Measurements from ENCODE around the gene MYO1D.
"Not testable (repeated sequence)": the region's sequence is repeated elsewhere in the genome, so short reads cannot be mapped to it uniquely, and the experiment has no call there.

MYO1D gene

GRCh38 chr17:32722733-32723132 is 154.2 kb downstream of the MYO1D start:
- Histone ChIP-seq H3K36me3 (peaks cover 50 to 69% (median 55%) of the 10 kb centered on the region in 3 donors), H3K27me3 (no peaks in the 10 kb centered on the region), H3K27ac (no peak overlapping the region), H3K4me3 (no peak overlapping the region), H3K4me1 (no peaks in the 10 kb centered on the region), H3K9me3 (no peaks in the 10 kb centered on the region)
- intact Hi-C loops (cut with DNase I; ENCODE audit: low total_unique reads): no loop called here
- TF ChIP-seq, protein P1, sequence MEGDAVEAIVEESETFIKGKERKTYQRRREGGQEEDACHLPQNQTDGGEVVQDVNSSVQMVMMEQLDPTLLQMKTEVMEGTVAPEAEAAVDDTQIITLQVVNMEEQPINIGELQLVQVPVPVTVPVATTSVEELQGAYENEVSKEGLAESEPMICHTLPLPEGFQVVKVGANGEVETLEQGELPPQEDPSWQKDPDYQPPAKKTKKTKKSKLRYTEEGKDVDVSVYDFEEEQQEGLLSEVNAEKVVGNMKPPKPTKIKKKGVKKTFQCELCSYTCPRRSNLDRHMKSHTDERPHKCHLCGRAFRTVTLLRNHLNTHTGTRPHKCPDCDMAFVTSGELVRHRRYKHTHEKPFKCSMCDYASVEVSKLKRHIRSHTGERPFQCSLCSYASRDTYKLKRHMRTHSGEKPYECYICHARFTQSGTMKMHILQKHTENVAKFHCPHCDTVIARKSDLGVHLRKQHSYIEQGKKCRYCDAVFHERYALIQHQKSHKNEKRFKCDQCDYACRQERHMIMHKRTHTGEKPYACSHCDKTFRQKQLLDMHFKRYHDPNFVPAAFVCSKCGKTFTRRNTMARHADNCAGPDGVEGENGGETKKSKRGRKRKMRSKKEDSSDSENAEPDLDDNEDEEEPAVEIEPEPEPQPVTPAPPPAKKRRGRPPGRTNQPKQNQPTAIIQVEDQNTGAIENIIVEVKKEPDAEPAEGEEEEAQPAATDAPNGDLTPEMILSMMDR (IDR thresholded peaks at IDR 0.05): no peak
- DNase-seq: no peak

- Histone ChIP-seq H3K4me1 (no peaks in the 10 kb centered on the region), H3K27me3 (no peaks in the 10 kb centered on the region), H3K27ac (no peak overlapping the region), H3K36me3 (peaks cover 50 to 68% (median 53%) of the 10 kb centered on the region in 3 donors), H3K9me3 (no peaks in the 10 kb centered on the region), H3K4me3 (no peak overlapping the region)
- DNase-seq: no peak
- intact Hi-C loops (cut with DNase I; ENCODE audit: low total_unique reads): no loop called here
- TF ChIP-seq, protein P1 (IDR thresholded peaks at IDR 0.05): no peak
Measured at GRCh38 chr17:32720671-32721070, 156.3 kb downstream of the MYO1D start.

DNA sequence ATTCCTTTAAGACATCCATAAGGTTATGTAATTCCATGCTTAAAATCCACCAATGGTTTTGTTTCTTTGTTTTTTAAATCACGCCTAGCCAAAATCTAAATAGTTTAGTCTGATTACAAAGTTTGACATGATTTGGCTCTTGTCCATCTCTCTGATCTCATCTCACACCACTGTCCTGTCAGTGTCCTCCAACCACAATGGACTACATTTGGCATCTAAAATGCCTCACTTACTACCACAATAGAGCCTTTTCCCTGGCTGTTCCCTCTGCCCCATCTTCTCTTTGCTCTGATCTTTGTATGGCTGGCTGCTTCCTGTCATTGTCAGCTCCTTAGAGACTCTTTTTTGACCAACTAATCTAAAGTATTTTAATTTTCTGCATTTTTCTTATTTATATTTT is 157.2 kb downstream of the MYO1D start:
- H3K27ac ChIP-seq: no peak overlapping the region

GRCh38 chr17:32714922-32715321 is 162.0 kb downstream of the MYO1D start:
- H3K4me1 ChIP-seq; DNase-seq; H3K4me3 ChIP-seq; H3K9me3 ChIP-seq; H3K27me3 ChIP-seq; intact Hi-C loops (cut with DNase I; ENCODE audit: low total_unique reads); H3K27ac ChIP-seq: not testable (repeated sequence)
- peaks cover 45 to 54% (median 48%) of the 10 kb centered on the region in 3 donors for H3K36me3 ChIP-seq

More for the DNA sequence above, 157.2 kb downstream of the MYO1D start:
- TF ChIP-seq, protein P1 (IDR thresholded peaks at IDR 0.05): no peak
- intact Hi-C loops (cut with DNase I; ENCODE audit: low total_unique reads): no loop called here
- H3K4me3 ChIP-seq: no peak overlapping the region
- peaks cover 43 to 61% (median 48%) of the 10 kb centered on the region in 3 donors for H3K36me3 ChIP-seq
- no peaks in the 10 kb centered on the region for H3K4me1 ChIP-seq
- no peaks in the 10 kb centered on the region for H3K27me3 ChIP-seq
- H3K9me3 ChIP-seq: no peaks in the 10 kb centered on the region
- DNase-seq: no peak

DNA sequence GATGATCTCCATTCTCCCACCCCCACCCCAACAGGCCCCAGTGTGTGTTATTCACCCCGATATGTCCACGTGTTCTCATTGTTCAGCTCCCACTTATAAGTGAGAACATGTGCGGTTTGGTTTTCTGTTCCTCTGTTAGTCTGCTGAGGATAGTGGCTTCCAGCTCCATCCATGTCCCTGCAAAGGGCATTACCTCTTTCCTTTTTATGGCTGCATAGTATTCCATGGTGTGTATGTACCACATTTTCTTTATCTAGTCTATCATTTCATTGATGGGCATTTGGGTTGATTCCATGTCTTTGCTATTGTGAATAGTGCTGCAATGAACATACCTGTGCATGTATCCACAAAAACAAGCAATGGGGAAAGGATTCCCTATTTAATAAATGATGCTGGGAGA is 162.7 kb downstream of the MYO1D start:
- DNase-seq; H3K9me3 ChIP-seq; H3K4me1 ChIP-seq; H3K4me3 ChIP-seq; intact Hi-C loops (cut with DNase I; ENCODE audit: low total_unique reads); H3K27me3 ChIP-seq; H3K27ac ChIP-seq: not testable (repeated sequence)
- H3K36me3 ChIP-seq: peaks cover 39 to 48% (median 47%) of the 10 kb centered on the region in 3 donors

DNA sequence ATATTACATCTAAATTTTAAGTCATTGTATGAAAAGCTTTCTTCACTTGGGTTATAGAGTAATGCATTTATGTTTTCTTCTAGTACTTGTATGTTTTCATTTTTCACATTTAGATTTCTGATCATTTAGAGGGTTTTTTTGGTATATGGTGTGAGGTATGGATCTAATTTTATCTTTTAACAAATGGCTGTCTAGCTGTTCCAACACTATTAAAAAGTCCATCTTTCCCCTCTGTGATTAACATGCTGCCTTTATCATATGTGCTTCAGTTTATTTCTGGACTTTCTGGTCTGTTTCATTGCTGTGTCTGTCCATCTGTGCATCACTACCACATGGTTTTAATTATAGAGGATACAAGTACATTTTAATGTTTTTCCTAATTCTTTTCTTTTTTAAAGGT is 163.8 kb downstream of the MYO1D start:
- TF ChIP-seq, protein P1 (IDR thresholded peaks at IDR 0.05): no peak
- peaks cover 29 to 43% (median 38%) of the 10 kb centered on the region in 3 donors for H3K36me3 ChIP-seq
- DNase-seq: no peak
- intact Hi-C loops (cut with DNase I; ENCODE audit: low total_unique reads): no loop called here
- H3K27ac ChIP-seq: no peak overlapping the region
- H3K27me3 ChIP-seq: no peaks in the 10 kb centered on the region
- peaks cover 0 to 11% (median 0%) of the 10 kb centered on the region in 4 donors for H3K4me1 ChIP-seq
- no peaks in the 10 kb centered on the region for H3K9me3 ChIP-seq
- no peak overlapping the region for H3K4me3 ChIP-seq

GRCh38 chr17:32709562-32709961 is 167.4 kb downstream of the MYO1D start:
- no peak overlapping the region for H3K4me3 ChIP-seq
- no peaks in the 10 kb centered on the region for H3K9me3 ChIP-seq
- no peak for DNase-seq
- peaks cover 40 to 41% (median 40%) of the 10 kb centered on the region in 3 donors for H3K36me3 ChIP-seq
- H3K27ac ChIP-seq: no peak overlapping the region
- TF ChIP-seq, protein P1 (IDR thresholded peaks at IDR 0.05): no peak
- peaks cover 0 to 11% (median 0%) of the 10 kb centered on the region in 4 donors for H3K4me1 ChIP-seq
- intact Hi-C loops (cut with DNase I; ENCODE audit: low total_unique reads): no loop called here
- no peaks in the 10 kb centered on the region for H3K27me3 ChIP-seq

Measured in tibial artery (tissue), 4 donors.